Immature natural killer cell (primary cell): ENCODE data around the gene ANO2. TPM values are rescaled to one million over a fixed set of nuclear protein-coding genes. Genes with fewer than 3 reads are reported as not detected.

Experiments used
- DNase-seq, 3 donors: peaks; one replicate each; pipeline ENCODE4 v3.0.0; 2022; ENCODE audit warnings: mixed read lengths in 1 of 3
- H3K27ac Mint-ChIP-seq, 6 donors: one replicate each; pipeline ENCODE4 v1.8.0; 2020; ENCODE audit warnings: mixed read lengths in 6 of 6, mild to moderate bottlenecking in 5 of 6, inconsistent platforms in 4 of 6, moderate library complexity in 3 of 6
- H3K27me3 Mint-ChIP-seq, 3 donors: one replicate each; pipeline ENCODE4 v1.8.0; 2020 to 2021; ENCODE audit warnings: low read depth in 3 of 3, mild to moderate bottlenecking in 3 of 3, mixed read lengths in 3 of 3, moderate library complexity in 3 of 3, inconsistent platforms in 1 of 3
- H3K36me3 Mint-ChIP-seq, 3 donors: one replicate each; pipeline ENCODE4 v1.8.0; 2020; ENCODE audit warnings: mixed read lengths in 3 of 3, inconsistent platforms in 2 of 3, mild to moderate bottlenecking in 2 of 3
- H3K4me1 Mint-ChIP-seq, 2 donors: one replicate each; pipeline ENCODE4 v1.8.0; 2020; ENCODE audit warnings: inconsistent platforms in 2 of 2, mild to moderate bottlenecking in 2 of 2, mixed read lengths in 2 of 2, moderate library complexity in 1 of 2
- H3K4me3 Mint-ChIP-seq, 5 donors: one replicate each; pipeline ENCODE4 v1.8.0; 2020; ENCODE audit warnings: mild to moderate bottlenecking in 5 of 5, mixed read lengths in 5 of 5, inconsistent platforms in 3 of 5, moderate library complexity in 3 of 5
- H3K9me3 Mint-ChIP-seq, 6 donors: one replicate each; pipeline ENCODE4 v1.8.0; 2020; ENCODE audit warnings: mild to moderate bottlenecking in 6 of 6, mixed read lengths in 6 of 6, inconsistent platforms in 4 of 6, moderate library complexity in 3 of 6
- polyA plus RNA-seq, 3 donors: library from polyadenylated mRNA; unstranded; fragments of 300-500 nt; fragmentation: Illumina TruSeq; gene quantifications; one replicate each; pipeline ENCODE4 v1.2.3, GENCODE V29; 2021

The ANO2 gene
- polyA plus RNA-seq, 3 donors from 2014 or later, result not detected

GRCh38 chr12:5631497-5631896, 313.6 kb downstream of the ANO2 start:
- H3K27ac Mint-ChIP-seq, result no peak overlapping the region
- no peaks in the 10 kb centered on the region for H3K36me3 Mint-ChIP-seq
- no peak for DNase-seq
- H3K4me1 Mint-ChIP-seq, result no peaks in the 10 kb centered on the region
- H3K9me3 Mint-ChIP-seq, result no peaks in the 10 kb centered on the region
- no peak overlapping the region for H3K4me3 Mint-ChIP-seq
- H3K27me3 Mint-ChIP-seq, result peaks cover 2 to 5% (median 4%) of the 10 kb centered on the region in 3 donors

- Mint-ChIP-seq H3K4me1 (no peaks in the 10 kb centered on the region), H3K9me3 (no peaks in the 10 kb centered on the region), H3K36me3 (no peaks in the 10 kb centered on the region), H3K4me3 (no peak overlapping the region), H3K27ac (no peak overlapping the region), H3K27me3 (peaks cover 2 to 7% (median 6%) of the 10 kb centered on the region in 3 donors)
- DNase-seq, result no peak
Measured at GRCh38 chr12:5630726-5631125, 314.3 kb downstream of the ANO2 start.

DNA sequence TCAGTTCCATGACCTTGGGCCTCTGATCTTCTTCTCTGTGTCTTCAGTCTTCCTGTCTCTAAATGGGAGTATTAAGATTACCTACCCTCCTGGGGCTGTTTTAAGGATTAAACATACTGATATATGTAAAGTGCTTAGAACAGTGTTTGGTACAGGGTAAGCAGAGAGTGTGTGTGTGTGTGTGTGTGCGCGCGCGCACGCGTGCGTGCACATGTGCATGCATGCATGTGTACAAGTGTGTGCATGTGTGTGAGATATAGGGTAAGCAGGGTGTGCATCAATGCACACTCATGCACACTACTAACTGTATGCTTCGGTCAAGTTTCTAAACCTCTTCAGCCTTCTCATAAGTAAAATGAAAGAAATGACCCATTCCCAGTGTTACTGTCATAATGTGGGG, 316.6 kb downstream of the ANO2 start:
- Mint-ChIP-seq H3K27ac (no peak overlapping the region), H3K4me1 (no peaks in the 10 kb centered on the region), H3K36me3 (no peaks in the 10 kb centered on the region), H3K4me3 (no peak overlapping the region), H3K27me3 (peaks cover 2 to 8% (median 6%) of the 10 kb centered on the region in 3 donors), H3K9me3 (peaks cover 0 to 2% (median 0%) of the 10 kb centered on the region in 6 donors)
- DNase-seq, result no peak

GRCh38 chr12:5627053-5627630, 317.9 kb downstream of the ANO2 start:
- no peaks in the 10 kb centered on the region for H3K4me1 Mint-ChIP-seq

DNA sequence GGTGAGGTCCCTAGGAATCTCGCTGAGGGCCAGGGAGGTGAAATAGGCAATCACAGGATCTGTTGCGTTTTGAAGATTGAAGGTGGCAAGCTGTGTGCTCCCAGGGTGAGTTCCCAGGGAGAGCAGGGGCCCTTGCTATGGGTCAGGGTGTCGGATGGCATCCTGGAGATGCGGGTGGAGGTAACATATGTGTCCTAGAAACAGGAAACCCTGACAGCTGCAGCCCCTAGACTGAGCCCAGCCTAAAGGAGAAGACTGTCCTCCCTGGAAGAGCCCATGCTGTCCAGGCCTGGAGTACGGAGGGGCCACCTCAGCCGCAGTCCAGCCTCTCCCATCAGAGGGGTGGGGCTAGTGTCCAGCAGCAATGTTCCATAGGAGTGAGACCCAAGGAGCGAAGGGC, 318.9 kb downstream of the ANO2 start:
- Mint-ChIP-seq H3K36me3 (no peaks in the 10 kb centered on the region), H3K27ac (no peak overlapping the region), H3K4me3 (no peak overlapping the region)

More at GRCh38 chr12:5627053-5627630, 317.9 kb downstream of the ANO2 start:
- no peak overlapping the region for H3K4me3 Mint-ChIP-seq
- peaks cover 2 to 8% (median 6%) of the 10 kb centered on the region in 3 donors for H3K27me3 Mint-ChIP-seq
- no peaks in the 10 kb centered on the region for H3K36me3 Mint-ChIP-seq
- H3K9me3 Mint-ChIP-seq, result peaks cover 0 to 2% (median 0%) of the 10 kb centered on the region in 6 donors
- no peak overlapping the region for H3K27ac Mint-ChIP-seq
- DNase-seq, result no peak

DNA sequence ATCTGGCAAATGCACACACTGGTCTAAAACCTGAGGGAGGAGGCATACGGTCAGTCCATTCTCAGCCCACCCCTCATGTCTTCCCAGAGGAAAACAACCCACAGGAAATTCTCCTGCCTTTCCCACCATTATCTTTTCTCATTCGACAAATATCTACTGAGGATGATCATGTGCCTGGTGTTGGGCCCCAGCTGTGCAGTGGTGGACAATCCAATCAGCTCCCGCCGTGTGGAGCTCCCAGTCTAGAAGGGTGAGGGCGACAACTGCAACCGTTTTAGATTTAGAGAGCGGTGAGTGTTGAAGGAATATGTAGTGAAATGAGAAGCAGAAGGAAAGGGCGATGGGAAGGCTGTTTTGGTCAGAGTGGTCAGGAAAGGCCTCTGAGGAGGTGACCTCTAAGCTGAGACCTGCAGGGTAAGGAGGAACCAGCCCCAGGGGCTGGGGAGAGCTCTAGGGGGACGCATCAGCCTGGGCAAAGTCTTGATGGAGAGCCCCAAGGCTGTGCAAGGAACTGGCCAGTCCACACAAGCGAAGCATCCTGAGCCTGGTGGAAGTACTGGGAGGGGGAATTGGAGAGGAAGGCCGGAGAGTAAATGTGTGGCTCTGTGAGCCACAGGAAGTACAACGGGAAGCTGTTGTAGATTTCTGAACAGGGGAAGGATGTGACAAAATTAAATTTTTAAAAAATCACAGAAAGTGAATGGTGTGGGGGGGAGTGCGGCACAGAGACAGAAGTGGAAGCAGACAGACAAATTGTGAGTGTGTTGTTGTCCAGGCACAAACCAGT, 320.4 kb downstream of the ANO2 start:
- H3K9me3 Mint-ChIP-seq, result peaks cover 0 to 2% (median 0%) of the 10 kb centered on the region in 6 donors

More for the DNA sequence above, 318.9 kb downstream of the ANO2 start:
- H3K4me1 Mint-ChIP-seq, result no peaks in the 10 kb centered on the region
- DNase-seq, result no peak
- H3K27me3 Mint-ChIP-seq, result peaks cover 2 to 8% (median 5%) of the 10 kb centered on the region in 3 donors
- H3K9me3 Mint-ChIP-seq, result peaks cover 0 to 2% (median 0%) of the 10 kb centered on the region in 6 donors

DNA sequence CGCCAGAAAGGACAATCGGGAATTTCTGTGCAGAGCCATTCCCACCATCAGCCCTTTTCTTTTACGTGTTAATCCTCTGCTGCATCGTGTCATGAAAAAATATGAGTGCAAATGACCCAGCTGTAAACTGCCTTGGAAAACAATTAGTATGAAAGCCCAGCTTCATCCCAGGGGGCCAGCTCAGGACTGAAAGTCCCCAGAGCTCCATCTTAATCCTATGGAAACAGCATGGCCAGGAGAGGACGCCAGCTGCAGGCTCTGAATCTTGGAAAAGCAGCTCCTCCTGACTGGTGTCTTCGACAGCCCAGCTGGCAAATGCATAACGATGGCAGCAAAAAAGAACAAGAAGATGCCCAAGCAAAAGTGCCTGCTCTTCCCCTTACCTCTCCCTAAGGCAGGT, 321.6 kb downstream of the ANO2 start:
- no peak overlapping the region for H3K4me3 Mint-ChIP-seq
- no peak overlapping the region for H3K27ac Mint-ChIP-seq
- no peaks in the 10 kb centered on the region for H3K36me3 Mint-ChIP-seq
- peaks cover 4 to 8% (median 4%) of the 10 kb centered on the region in 3 donors for H3K27me3 Mint-ChIP-seq
- no peaks in the 10 kb centered on the region for H3K4me1 Mint-ChIP-seq
- peaks cover 0 to 2% (median 0%) of the 10 kb centered on the region in 6 donors for H3K9me3 Mint-ChIP-seq
- DNase-seq, result no peak

More for the DNA sequence above, 320.4 kb downstream of the ANO2 start:
- H3K27me3 Mint-ChIP-seq, result peaks cover 2 to 8% (median 4%) of the 10 kb centered on the region in 3 donors
- no peak overlapping the region for H3K4me3 Mint-ChIP-seq
- no peak for DNase-seq
- no peak overlapping the region for H3K27ac Mint-ChIP-seq
- no peaks in the 10 kb centered on the region for H3K36me3 Mint-ChIP-seq
- no peaks in the 10 kb centered on the region for H3K4me1 Mint-ChIP-seq

DNA sequence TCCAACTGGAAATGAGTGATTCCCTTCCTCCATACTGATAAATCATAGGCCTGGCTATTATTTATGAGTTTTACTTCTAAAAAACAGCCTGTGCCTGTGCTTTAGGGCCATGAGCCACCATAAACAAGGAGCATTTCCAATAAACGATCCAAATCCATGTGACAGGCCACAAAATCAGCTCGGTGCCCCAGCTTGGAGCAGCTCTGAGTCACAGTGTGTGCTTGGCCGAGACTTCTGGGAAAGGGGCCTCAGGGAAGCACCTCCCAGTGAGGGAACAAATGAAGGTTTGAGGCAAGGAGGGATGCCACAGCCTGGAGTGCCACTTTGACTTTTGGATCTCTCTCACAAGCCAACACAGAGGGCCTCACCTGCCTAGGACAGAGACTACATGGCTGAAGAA, 322.8 kb downstream of the ANO2 start:
- Mint-ChIP-seq H3K36me3 (no peaks in the 10 kb centered on the region), H3K27me3 (peaks cover 4 to 6% (median 4%) of the 10 kb centered on the region in 3 donors), H3K4me3 (no peak overlapping the region), H3K27ac (no peak overlapping the region), H3K9me3 (peaks cover 0 to 2% (median 0%) of the 10 kb centered on the region in 6 donors), H3K4me1 (no peaks in the 10 kb centered on the region)
- DNase-seq, result no peak

DNA sequence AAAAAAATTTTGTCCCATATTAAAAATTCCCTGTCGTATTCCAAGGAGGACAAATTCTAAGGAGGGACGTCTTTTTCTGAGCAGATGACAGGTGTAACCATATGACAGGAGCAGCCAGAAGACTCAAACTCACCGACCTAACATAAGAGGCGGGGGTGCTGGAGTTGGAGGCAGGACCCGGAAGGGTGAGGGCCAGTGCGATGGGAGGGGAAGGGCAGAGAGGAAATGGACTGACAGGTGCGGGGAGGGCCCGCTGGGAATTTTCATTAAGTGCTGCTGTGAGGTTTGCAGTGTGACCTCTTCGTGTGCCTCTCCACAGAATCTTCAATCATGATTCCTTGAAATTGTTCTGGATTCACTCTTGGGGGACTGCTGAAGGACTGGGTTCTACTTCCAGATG, 323.7 kb downstream of the ANO2 start:
- Mint-ChIP-seq H3K36me3 (no peaks in the 10 kb centered on the region), H3K4me3 (no peak overlapping the region), H3K4me1 (no peaks in the 10 kb centered on the region), H3K27ac (no peak overlapping the region), H3K9me3 (peaks cover 0 to 2% (median 0%) of the 10 kb centered on the region in 6 donors), H3K27me3 (peaks cover 1 to 5% (median 4%) of the 10 kb centered on the region in 3 donors)
- no peak for DNase-seq

DNA sequence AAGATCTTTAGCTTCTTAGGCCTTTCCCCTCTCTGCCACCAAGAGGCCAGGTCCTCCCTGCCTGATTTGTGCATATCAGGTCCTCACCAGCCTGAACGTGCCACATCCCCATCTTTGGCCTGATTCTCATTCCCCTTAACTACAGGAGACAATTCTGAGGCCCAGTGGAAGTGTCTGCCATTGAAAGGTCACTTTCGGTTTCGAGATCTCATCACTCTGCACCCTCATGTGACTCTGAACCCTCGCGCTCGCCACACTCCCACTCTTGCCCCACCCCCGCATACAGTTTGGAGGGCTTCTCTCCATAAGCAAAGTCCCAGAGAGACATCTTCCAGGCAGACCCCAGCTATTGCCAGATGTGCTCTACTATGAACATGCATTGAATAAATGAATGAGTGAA, 324.2 kb downstream of the ANO2 start:
- Mint-ChIP-seq H3K4me3 (no peak overlapping the region), H3K36me3 (no peaks in the 10 kb centered on the region), H3K27me3 (peaks cover 0 to 4% (median 3%) of the 10 kb centered on the region in 3 donors), H3K4me1 (no peaks in the 10 kb centered on the region), H3K27ac (no peak overlapping the region), H3K9me3 (peaks cover 0 to 2% (median 0%) of the 10 kb centered on the region in 6 donors)
- DNase-seq, result no peak

DNA sequence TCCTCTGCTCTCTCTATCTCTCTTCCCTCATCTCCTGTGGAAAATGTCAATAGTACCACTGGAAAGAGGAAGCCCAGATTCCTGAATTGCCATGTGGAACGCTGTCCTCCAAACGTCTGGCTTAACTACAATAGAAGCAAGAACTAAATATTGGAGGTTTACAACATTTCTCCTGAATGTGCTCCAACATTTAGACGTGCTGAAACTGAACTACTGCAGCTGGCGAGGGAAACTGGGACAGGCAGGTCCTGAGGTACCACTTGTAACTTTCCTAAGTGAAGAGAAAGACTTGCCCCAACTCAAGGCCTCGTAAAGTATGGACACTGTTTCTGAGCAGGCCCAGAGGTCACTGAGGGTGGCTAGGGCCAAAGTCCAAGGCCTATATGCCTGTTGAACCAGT, 325.4 kb downstream of the ANO2 start:
- Mint-ChIP-seq H3K9me3 (no peaks in the 10 kb centered on the region), H3K27ac (no peak overlapping the region), H3K27me3 (peaks cover 0 to 2% (median 0%) of the 10 kb centered on the region in 3 donors), H3K4me1 (no peaks in the 10 kb centered on the region), H3K4me3 (no peak overlapping the region), H3K36me3 (no peaks in the 10 kb centered on the region)
- no peak for DNase-seq

DNA sequence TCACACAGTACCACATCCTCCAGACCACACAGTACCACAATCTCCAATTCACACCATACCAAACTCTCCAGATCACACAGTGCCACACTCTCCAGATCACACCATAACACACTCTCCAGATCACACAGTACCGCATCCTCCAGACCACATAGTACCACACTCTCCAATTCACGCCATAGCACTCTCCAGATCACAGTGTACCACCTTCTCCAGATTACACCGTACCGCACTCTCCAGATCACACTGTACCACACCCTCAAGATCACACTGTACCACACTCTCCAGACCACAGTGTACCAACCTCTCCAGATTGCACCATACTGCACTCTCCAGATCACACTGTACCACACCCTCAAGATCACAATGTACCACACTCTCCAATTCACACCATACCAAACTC, 328.2 kb downstream of the ANO2 start:
- H3K4me3 Mint-ChIP-seq, result no peak overlapping the region
- no peaks in the 10 kb centered on the region for H3K36me3 Mint-ChIP-seq
- peaks cover 0 to 2% (median 0%) of the 10 kb centered on the region in 3 donors for H3K27me3 Mint-ChIP-seq
- H3K4me1 Mint-ChIP-seq, result no peaks in the 10 kb centered on the region
- DNase-seq, result no peak
- H3K9me3 Mint-ChIP-seq, result no peaks in the 10 kb centered on the region
- H3K27ac Mint-ChIP-seq, result no peak overlapping the region

- Mint-ChIP-seq H3K4me3 (no peak overlapping the region), H3K27ac (no peak overlapping the region), H3K9me3 (no peaks in the 10 kb centered on the region), H3K4me1 (no peaks in the 10 kb centered on the region), H3K27me3 (peaks cover 0 to 2% (median 0%) of the 10 kb centered on the region in 3 donors), H3K36me3 (no peaks in the 10 kb centered on the region)
- no peak for DNase-seq
Measured at GRCh38 chr12:5615760-5616159, 329.3 kb downstream of the ANO2 start.

DNA sequence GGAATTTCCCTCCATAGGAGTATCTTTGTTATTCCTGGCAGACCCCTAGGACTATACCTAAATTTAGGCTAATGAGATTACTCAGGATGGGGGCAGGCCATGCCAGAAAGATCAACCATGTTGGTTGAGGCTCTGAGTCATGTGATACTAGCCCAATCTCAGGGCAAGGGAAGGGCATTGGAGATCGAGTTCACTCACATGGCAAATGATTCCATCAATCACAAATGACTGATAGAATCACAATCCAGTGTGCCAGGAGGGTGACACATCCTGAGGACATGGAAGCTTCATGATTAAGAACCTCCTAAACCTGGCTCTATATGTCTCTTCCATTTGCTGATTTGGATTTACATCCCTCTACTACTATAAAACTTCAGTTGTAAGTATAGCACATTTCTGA, 330.8 kb downstream of the ANO2 start:
- H3K4me3 Mint-ChIP-seq, result no peak overlapping the region
- H3K36me3 Mint-ChIP-seq, result no peaks in the 10 kb centered on the region
- H3K27me3 Mint-ChIP-seq, result peaks cover 0 to 2% (median 0%) of the 10 kb centered on the region in 3 donors
- no peak overlapping the region for H3K27ac Mint-ChIP-seq
- DNase-seq, result no peak
- H3K4me1 Mint-ChIP-seq, result no peaks in the 10 kb centered on the region
- H3K9me3 Mint-ChIP-seq, result no peaks in the 10 kb centered on the region
